Neural progenitor cell (in vitro differentiated cells): Measurements from ENCODE around the gene SPTBN1.

ENCODE experiments used
- EZH2 ChIP-seq: fragments of 200-600 bp; sonication (generic); IDR thresholded peaks from 2 replicates; pipeline ENCODE4 v1.6.1; 2017; ENCODE audit warnings: antibody characterized with exemption, mild to moderate bottlenecking, moderate library complexity
- EZH2phosphoT487 ChIP-seq: fragments of 200-600 bp; sonication (generic); IDR thresholded peaks from 2 replicates; pipeline ENCODE4 v1.6.1; 2017; ENCODE audit warnings: antibody characterized with exemption
- TF ChIP-seq, protein P1 (sequence below): fragments of 200-600 bp; sonication (generic); IDR thresholded peaks from 2 replicates; pipeline ENCODE4 v1.5.1; 2017; ENCODE audit warnings: antibody characterized with exemption, mild to moderate bottlenecking

DNA sequence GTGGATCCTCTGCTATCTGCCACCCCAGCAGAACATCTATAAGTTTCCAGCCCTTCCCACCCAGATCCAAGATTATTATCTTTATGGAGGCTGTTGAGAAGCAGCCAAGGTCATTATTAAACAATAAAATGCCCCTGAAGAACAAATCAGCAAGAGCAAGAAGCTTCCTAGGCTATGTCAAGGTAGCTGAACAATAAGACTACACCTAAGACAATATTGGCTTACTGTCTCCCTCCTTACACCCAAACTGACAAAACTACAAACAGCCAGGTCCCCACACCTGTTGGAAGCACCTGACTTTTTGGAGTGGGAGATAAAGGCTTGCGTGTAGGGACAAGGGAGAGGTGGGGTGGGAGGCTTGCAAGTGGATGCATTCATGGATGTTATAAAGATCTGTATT, 128.5 kb downstream of the SPTBN1 start:
- TF ChIP-seq EZH2 (no peak), EZH2phosphoT487 (no peak)
- TF ChIP-seq, protein P1, sequence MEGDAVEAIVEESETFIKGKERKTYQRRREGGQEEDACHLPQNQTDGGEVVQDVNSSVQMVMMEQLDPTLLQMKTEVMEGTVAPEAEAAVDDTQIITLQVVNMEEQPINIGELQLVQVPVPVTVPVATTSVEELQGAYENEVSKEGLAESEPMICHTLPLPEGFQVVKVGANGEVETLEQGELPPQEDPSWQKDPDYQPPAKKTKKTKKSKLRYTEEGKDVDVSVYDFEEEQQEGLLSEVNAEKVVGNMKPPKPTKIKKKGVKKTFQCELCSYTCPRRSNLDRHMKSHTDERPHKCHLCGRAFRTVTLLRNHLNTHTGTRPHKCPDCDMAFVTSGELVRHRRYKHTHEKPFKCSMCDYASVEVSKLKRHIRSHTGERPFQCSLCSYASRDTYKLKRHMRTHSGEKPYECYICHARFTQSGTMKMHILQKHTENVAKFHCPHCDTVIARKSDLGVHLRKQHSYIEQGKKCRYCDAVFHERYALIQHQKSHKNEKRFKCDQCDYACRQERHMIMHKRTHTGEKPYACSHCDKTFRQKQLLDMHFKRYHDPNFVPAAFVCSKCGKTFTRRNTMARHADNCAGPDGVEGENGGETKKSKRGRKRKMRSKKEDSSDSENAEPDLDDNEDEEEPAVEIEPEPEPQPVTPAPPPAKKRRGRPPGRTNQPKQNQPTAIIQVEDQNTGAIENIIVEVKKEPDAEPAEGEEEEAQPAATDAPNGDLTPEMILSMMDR = no peak
